WTC11 (cell line): ENCODE results near the gene APOBEC3H. TPM values are rescaled to one million over a fixed set of nuclear protein-coding genes. Genes with fewer than 3 reads are reported as not detected.

Experiments
- ATAC-seq: fragments of 200-7000 bp; cut with Tn5 transposase; 2 replicates; pipeline ENCODE4 v1.10.0; 2021; ENCODE audit warnings: mild to moderate bottlenecking, moderate library complexity
- CTCF ChIA-PET: fragments of 300-600 bp; sonication (Branson Sonifier 250); formaldehyde crosslinking; loops from one replicate; lab custom pipeline; 2021; ENCODE audit warnings: antibody characterized with exemption; lab: Charles Lee
- POLR2A ChIA-PET: fragments of 350-600 bp; sonication (Branson Sonifier 250); formaldehyde crosslinking; loops from one replicate; lab custom pipeline; 2021; ENCODE audit warnings: antibody characterized with exemption; lab: Charles Lee
- DNase-seq: peaks from one replicate; pipeline ENCODE4 v3.0.0; 2021; ENCODE audit warnings: low spot score
- H3K27ac Mint-ChIP-seq: 2 replicates; pipeline ENCODE4 v1.8.0; 2021; ENCODE audit warnings: mixed read lengths
- H3K27me3 Mint-ChIP-seq: 2 replicates; pipeline ENCODE4 v1.8.0; 2021; ENCODE audit warnings: low read depth, mild to moderate bottlenecking, moderate library complexity, mixed read lengths
- H3K36me3 Mint-ChIP-seq: 2 replicates; pipeline ENCODE4 v1.8.0; 2021; ENCODE audit warnings: mixed read lengths
- H3K4me1 Mint-ChIP-seq: 2 replicates; pipeline ENCODE4 v1.8.0; 2022; ENCODE audit warnings: mixed read lengths
- H3K4me3 Mint-ChIP-seq: 2 replicates; pipeline ENCODE4 v1.8.0; 2021; ENCODE audit warnings: mild to moderate bottlenecking, moderate library complexity, mixed read lengths
- H3K9me3 Mint-ChIP-seq: 2 replicates; pipeline ENCODE4 v1.8.0; 2021; ENCODE audit warnings: mixed read lengths
- ATF1 ChIP-seq: sonication (generic); formaldehyde crosslinking; IDR thresholded peaks from 2 replicates; pipeline ENCODE4 v1.8.1; 2023; ENCODE audit warnings: mild to moderate bottlenecking, moderate library complexity, missing genetic modification reagents
- GTF2I ChIP-seq: fragments of 250-450 bp; sonication (Bioruptor Pico); conservative IDR thresholded peaks from 2 replicates; pipeline ENCODE4 v1.4.0; 2021; ENCODE audit warnings: mild to moderate bottlenecking
- HMGA2 ChIP-seq: fragments of 250-450 bp; sonication (Bioruptor Pico); IDR thresholded peaks from 2 replicates; pipeline ENCODE4 v1.4.0; 2021; ENCODE audit warnings: mild to moderate bottlenecking, moderate library complexity
- JAZF1 ChIP-seq: fragments of 250-450 bp; sonication (Bioruptor Pico); IDR thresholded peaks from 2 replicates; pipeline ENCODE4 v1.9.0; 2021; ENCODE audit warnings: moderate library complexity, mild to moderate bottlenecking, inconsistent platforms
- JUN ChIP-seq: sonication (generic); formaldehyde crosslinking; IDR thresholded peaks from 2 replicates; pipeline ENCODE4 v1.8.0; 2023; ENCODE audit warnings: mild to moderate bottlenecking, missing genetic modification reagents
- KAT7 ChIP-seq: sonication (generic); formaldehyde crosslinking; IDR thresholded peaks from 2 replicates; pipeline ENCODE4 v1.8.1; 2023; ENCODE audit warnings: missing genetic modification reagents, mild to moderate bottlenecking, borderline replicate concordance
- MYBL2 ChIP-seq: sonication (generic); formaldehyde crosslinking; IDR thresholded peaks from 2 replicates; pipeline ENCODE4 v1.8.1; 2023; ENCODE audit warnings: mild to moderate bottlenecking, moderate library complexity, missing genetic modification reagents
- NR3C1 ChIP-seq: sonication (generic); formaldehyde crosslinking; conservative IDR thresholded peaks from 2 replicates; pipeline ENCODE4 v1.8.1; 2023; ENCODE audit warnings: low read depth, mild to moderate bottlenecking, missing genetic modification reagents
- OVOL2 ChIP-seq: fragments of 250-450 bp; sonication (Bioruptor Pico); IDR thresholded peaks from 2 replicates; pipeline ENCODE4 v1.9.0; 2021; ENCODE audit warnings: mild to moderate bottlenecking, borderline replicate concordance
- SMAD3 ChIP-seq: sonication (generic); formaldehyde crosslinking; IDR thresholded peaks from 2 replicates; pipeline ENCODE4 v1.8.0; 2022; ENCODE audit warnings: missing genetic modification reagents, mild to moderate bottlenecking, borderline replicate concordance
- SP1 ChIP-seq: sonication (generic); formaldehyde crosslinking; conservative IDR thresholded peaks from 2 replicates; pipeline ENCODE4 v1.8.1; 2022; ENCODE audit warnings: missing genetic modification reagents
- TEAD1 ChIP-seq: sonication (generic); formaldehyde crosslinking; IDR thresholded peaks from 2 replicates; pipeline ENCODE4 v1.8.0; 2022; ENCODE audit warnings: mild to moderate bottlenecking, missing genetic modification reagents
- ZNF121 ChIP-seq: sonication (generic); formaldehyde crosslinking; IDR thresholded peaks from 2 replicates; pipeline ENCODE4 v1.8.0; 2023; ENCODE audit warnings: missing genetic modification reagents
- ZNF232 ChIP-seq: sonication (generic); formaldehyde crosslinking; IDR thresholded peaks from 2 replicates; pipeline ENCODE4 v1.8.0; 2022; ENCODE audit warnings: mild to moderate bottlenecking, missing genetic modification reagents
- ZNF396 ChIP-seq: fragments of 250-450 bp; sonication (Bioruptor Pico); IDR thresholded peaks from 2 replicates; pipeline ENCODE4 v1.8.0; 2021; ENCODE audit warnings: mild to moderate bottlenecking, moderate library complexity, borderline replicate concordance
- ZNF423 ChIP-seq: fragments of 250-450 bp; sonication (Bioruptor Pico); IDR thresholded peaks from 2 replicates; pipeline ENCODE4 v2.1.2; 2022; ENCODE audit warnings: mild to moderate bottlenecking, moderate library complexity
- total RNA-seq: library from RNA; stranded (reverse); gene quantifications from 3 replicates; pipeline ENCODE4 v1.2.3, GENCODE V29; 2021
- TF ChIP-seq, protein P1 (sequence below): sonication (generic); formaldehyde crosslinking; IDR thresholded peaks from 2 replicates; pipeline ENCODE4 v1.8.1; 2022; ENCODE audit warnings: mild to moderate bottlenecking, moderate library complexity, missing genetic modification reagents
- TF ChIP-seq, protein P2 (sequence below): sonication (generic); formaldehyde crosslinking; IDR thresholded peaks from 2 replicates; pipeline ENCODE4 v1.8.1; 2023; ENCODE audit warnings: mild to moderate bottlenecking, missing genetic modification reagents
- TF ChIP-seq, protein P3 (sequence below): fragments of 250-450 bp; sonication (Bioruptor Pico); IDR thresholded peaks from 2 replicates; pipeline ENCODE4 v1.9.0; 2021; ENCODE audit warnings: moderate library complexity, mild to moderate bottlenecking, inconsistent platforms, borderline replicate concordance
- TF ChIP-seq, protein P4 (sequence below): sonication (generic); formaldehyde crosslinking; IDR thresholded peaks from 2 replicates; pipeline ENCODE4 v1.8.1; 2022; ENCODE audit warnings: low read depth, missing genetic modification reagents, borderline replicate concordance

The APOBEC3H gene
- total RNA-seq, 1 experiment from 2014 or later, result 0.42 TPM

GRCh38 chr22:39147335-39148025, 50.4 kb downstream of the APOBEC3H start (continued):
- TF ChIP-seq, protein P1, sequence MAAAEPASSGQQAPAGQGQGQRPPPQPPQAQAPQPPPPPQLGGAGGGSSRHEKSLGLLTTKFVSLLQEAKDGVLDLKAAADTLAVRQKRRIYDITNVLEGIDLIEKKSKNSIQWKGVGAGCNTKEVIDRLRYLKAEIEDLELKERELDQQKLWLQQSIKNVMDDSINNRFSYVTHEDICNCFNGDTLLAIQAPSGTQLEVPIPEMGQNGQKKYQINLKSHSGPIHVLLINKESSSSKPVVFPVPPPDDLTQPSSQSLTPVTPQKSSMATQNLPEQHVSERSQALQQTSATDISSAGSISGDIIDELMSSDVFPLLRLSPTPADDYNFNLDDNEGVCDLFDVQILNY (CRISPR knock-in tag), result no peak
- TF ChIP-seq, protein P2, sequence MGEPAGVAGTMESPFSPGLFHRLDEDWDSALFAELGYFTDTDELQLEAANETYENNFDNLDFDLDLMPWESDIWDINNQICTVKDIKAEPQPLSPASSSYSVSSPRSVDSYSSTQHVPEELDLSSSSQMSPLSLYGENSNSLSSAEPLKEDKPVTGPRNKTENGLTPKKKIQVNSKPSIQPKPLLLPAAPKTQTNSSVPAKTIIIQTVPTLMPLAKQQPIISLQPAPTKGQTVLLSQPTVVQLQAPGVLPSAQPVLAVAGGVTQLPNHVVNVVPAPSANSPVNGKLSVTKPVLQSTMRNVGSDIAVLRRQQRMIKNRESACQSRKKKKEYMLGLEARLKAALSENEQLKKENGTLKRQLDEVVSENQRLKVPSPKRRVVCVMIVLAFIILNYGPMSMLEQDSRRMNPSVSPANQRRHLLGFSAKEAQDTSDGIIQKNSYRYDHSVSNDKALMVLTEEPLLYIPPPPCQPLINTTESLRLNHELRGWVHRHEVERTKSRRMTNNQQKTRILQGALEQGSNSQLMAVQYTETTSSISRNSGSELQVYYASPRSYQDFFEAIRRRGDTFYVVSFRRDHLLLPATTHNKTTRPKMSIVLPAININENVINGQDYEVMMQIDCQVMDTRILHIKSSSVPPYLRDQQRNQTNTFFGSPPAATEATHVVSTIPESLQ (CRISPR knock-in tag), result no peak
- TF ChIP-seq SMAD3 (CRISPR knock-in tag) (no peak), ATF1 (no peak), MYBL2 (CRISPR knock-in tag) (no peak)

- POLR2A ChIA-PET, result interaction anchor here (1.5 to 1.7 kb wide), 2 partner anchors 22 to 172 kb away, joined by 4 to 5 read pairs; no protein-coding TSS in a partner anchor
- Mint-ChIP-seq H3K36me3 (no peaks in the 10 kb centered on the region), H3K4me3 (no peak overlapping the region), H3K4me1 (peaks cover 39% of the 10 kb centered on the region), H3K27me3 (peaks cover 13% of the 10 kb centered on the region), H3K27ac (no peak overlapping the region), H3K9me3 (no peaks in the 10 kb centered on the region)
- ATAC-seq (no peak), DNase-seq (no peak)
- CTCF ChIA-PET, result interaction anchor here (0.6 to 3.0 kb wide), 19 partner anchors 13 to 382 kb away, joined by 3 to 54 read pairs (median 4); partner anchors contain the start of gene CBX6
- TF ChIP-seq HMGA2 (CRISPR knock-in tag) (no peak), OVOL2 (no peak), ZNF232 (CRISPR knock-in tag) (no peak), ZNF396 (CRISPR knock-in tag) (no peak), JUN (CRISPR knock-in tag) (no peak), SP1 (CRISPR knock-in tag) (no peak)
- TF ChIP-seq, protein P1 (CRISPR knock-in tag), result no peak
- TF ChIP-seq, protein P3, sequence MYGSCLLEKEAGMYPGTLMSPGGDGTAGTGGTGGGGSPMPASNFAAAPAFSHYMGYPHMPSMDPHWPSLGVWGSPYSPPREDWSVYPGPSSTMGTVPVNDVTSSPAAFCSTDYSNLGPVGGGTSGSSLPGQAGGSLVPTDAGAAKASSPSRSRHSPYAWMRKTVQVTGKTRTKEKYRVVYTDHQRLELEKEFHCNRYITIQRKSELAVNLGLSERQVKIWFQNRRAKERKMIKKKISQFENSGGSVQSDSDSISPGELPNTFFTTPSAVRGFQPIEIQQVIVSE (CRISPR knock-in tag), result no peak
These were observed 51.1 kb downstream of the APOBEC3H start for GRCh38 chr22:39148026-39148726.

GRCh38 chr22:39148727-39149535, 51.9 kb downstream of the APOBEC3H start:
- TF ChIP-seq, protein P4, sequence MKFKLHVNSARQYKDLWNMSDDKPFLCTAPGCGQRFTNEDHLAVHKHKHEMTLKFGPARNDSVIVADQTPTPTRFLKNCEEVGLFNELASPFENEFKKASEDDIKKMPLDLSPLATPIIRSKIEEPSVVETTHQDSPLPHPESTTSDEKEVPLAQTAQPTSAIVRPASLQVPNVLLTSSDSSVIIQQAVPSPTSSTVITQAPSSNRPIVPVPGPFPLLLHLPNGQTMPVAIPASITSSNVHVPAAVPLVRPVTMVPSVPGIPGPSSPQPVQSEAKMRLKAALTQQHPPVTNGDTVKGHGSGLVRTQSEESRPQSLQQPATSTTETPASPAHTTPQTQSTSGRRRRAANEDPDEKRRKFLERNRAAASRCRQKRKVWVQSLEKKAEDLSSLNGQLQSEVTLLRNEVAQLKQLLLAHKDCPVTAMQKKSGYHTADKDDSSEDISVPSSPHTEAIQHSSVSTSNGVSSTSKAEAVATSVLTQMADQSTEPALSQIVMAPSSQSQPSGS, result no peak
- TF ChIP-seq KAT7 (CRISPR knock-in tag) (no peak), OVOL2 (no peak), JAZF1 (CRISPR knock-in tag) (no peak), ZNF121 (CRISPR knock-in tag) (no peak), ZNF423 (0 out of 2 replicates have a peak, but pooled peaks have one; percentile 16), GTF2I (CRISPR knock-in tag) (peak; percentile 78; the same call in 1 of the 2 replicates), NR3C1 (CRISPR knock-in tag) (no peak), TEAD1 (no peak)
- Mint-ChIP-seq H3K36me3 (no peaks in the 10 kb centered on the region), H3K4me1 (peaks cover 39% of the 10 kb centered on the region), H3K27ac (no peak overlapping the region), H3K27me3 (peaks cover 21% of the 10 kb centered on the region), H3K9me3 (no peaks in the 10 kb centered on the region), H3K4me3 (no peak overlapping the region)
- ChIA-PET CTCF (interaction anchor here (0.5 to 3.0 kb wide), 24 partner anchors 12 to 383 kb away, joined by 3 to 54 read pairs (median 3); partner anchors contain the start of gene CBX6), POLR2A (interaction anchor here (1.5 to 1.7 kb wide), 2 partner anchors 21 to 171 kb away, joined by 4 to 5 read pairs; no protein-coding TSS in a partner anchor)
- DNase-seq (peak; percentile 69), ATAC-seq (peak; percentile 17)
